Psoas muscle (tissue), 8 donors: ENCODE data around the gene NINJ1. TPM values are rescaled to one million over a fixed set of nuclear protein-coding genes. Genes with fewer than 3 reads are reported as not detected.

ENCODE experiments used
- ATAC-seq, 4 donors: fragments of 200-7000 bp; cut with Tn5 transposase; one replicate each; pipeline ENCODE4 v1.9.1; 2020; ENCODE audit warnings: moderate library complexity in 3 of 4, mild to moderate bottlenecking in 2 of 4
- DNase-seq, 2 donors: peaks; one replicate each; pipeline ENCODE4 v3.0.0-alpha.2; 2020
- H3K27ac ChIP-seq: fragments of 200-600 bp; one replicate; pipeline ENCODE4 v1.8.0; 2022
- H3K27me3 ChIP-seq, 3 donors: fragments of 200-600 bp in 1 of 3; one replicate each; pipeline versions ENCODE4 v1.6.1 to v1.8.0; 2013 to 2022; ENCODE audit warnings: low read length in 2 of 3, mild to moderate bottlenecking in 2 of 3, moderate library complexity in 1 of 3; ENCODE audit not compliant: insufficient read depth in 3 of 3
- H3K36me3 ChIP-seq, 2 donors: fragments of 200-600 bp in 1 of 2; one replicate each; pipeline versions ENCODE4 v1.6.1 to v1.8.0; 2013 to 2022; ENCODE audit warnings: low read depth in 1 of 2, mild to moderate bottlenecking in 1 of 2, moderate library complexity in 1 of 2; ENCODE audit not compliant: insufficient read depth in 1 of 2
- H3K4me1 ChIP-seq: fragments of 200-600 bp; one replicate; pipeline ENCODE4 v1.8.0; 2022
- H3K4me3 ChIP-seq: fragments of 200-600 bp; one replicate; pipeline ENCODE4 v1.8.0; 2022; ENCODE audit warnings: mild to moderate bottlenecking
- H3K9me3 ChIP-seq: fragments of 200-600 bp; one replicate; pipeline ENCODE4 v1.8.0; 2022
- WGBS, 3 donors: extraction: QIAGEN DNeasy Blood & Tissue Kit; methylation state at CpG; one replicate each; pipeline versions ENCODE4 v1.1.6 to v1.1.7; 2013; 5-methylcytosine and 5-hydroxymethylcytosine counted together
- intact Hi-C, 2 donors: fragments of 100-400 bp; cut with DNase I; formaldehyde crosslinking; loops; one replicate each; pipeline versions ENCODE4 v1.11.0 to v1.14.2; 2022
- polyA plus RNA-seq, 3 donors: library from polyadenylated mRNA; stranded (reverse); fragments of 200-250 nt; gene quantifications; one replicate each; pipeline ENCODE4 v1.2.3, GENCODE V29; 2013
- total RNA-seq, 4 donors: library from RNA; stranded (reverse); fragmentation: NEBNext Ultra II Directional in 2 of 4; extraction: Animal tissue kit (Norgen Biotek cat#: 25700) in 2 of 4; gene quantifications; one replicate each; pipeline versions ENCODE4 v1.2.1 to v1.2.4, GENCODE V29; 2021 to 2023
- TF ChIP-seq, protein P1 (sequence below): fragments of 200-600 bp; IDR thresholded peaks from one replicate; pipeline ENCODE4 v1.8.0; 2022; ENCODE audit warnings: antibody characterized with exemption
- donor health status: healthy with polysubstance abuse.
- donor health status: DM: no; HTN: no; CAD: no; lungs with moderate emphysema.
- donor health status: Bipolar disorder and iron deficiency.
- donor health status: healthy.
- donor health status: DM: yes; HTN: yes; CAD: no.
- donor health status: DM: no; HTN: no; CAD: no.
- donor health status: DM: no; HTN: no; CAD: no.
- donor health status: DM: yes; HTN: yes; CAD: no.

NINJ1 gene
- total and polyA plus RNA-seq, 7 donors = 17.8 to 40.1 (median 21.3) TPM

DNA sequence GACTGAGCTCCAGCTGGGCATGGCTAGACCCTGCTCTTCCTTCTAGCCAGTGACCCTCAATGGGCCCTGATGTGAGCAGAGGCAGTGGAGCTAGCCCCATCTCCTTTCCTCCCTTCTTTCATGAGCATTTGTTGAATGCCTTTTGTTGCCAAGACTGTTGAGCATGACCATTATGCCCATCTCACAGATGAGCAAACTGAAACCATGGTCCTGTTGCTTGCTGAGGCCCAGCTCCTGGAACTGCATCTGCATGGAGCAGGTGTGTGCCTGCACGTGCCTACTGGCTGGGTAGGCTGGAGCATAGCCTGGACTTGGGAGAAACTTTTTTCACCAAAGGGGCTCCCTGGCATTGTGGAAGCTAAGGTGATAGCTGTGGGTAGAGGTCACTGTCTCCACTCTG is 46.9 kb upstream of the NINJ1 start:
- DNase-seq (no peak), ATAC-seq (no peak)
- WGBS, 3 donors = 17 to 69% (median 24%) methylated on average over 1 of the region's 1 CpG
- TF ChIP-seq, protein P1, sequence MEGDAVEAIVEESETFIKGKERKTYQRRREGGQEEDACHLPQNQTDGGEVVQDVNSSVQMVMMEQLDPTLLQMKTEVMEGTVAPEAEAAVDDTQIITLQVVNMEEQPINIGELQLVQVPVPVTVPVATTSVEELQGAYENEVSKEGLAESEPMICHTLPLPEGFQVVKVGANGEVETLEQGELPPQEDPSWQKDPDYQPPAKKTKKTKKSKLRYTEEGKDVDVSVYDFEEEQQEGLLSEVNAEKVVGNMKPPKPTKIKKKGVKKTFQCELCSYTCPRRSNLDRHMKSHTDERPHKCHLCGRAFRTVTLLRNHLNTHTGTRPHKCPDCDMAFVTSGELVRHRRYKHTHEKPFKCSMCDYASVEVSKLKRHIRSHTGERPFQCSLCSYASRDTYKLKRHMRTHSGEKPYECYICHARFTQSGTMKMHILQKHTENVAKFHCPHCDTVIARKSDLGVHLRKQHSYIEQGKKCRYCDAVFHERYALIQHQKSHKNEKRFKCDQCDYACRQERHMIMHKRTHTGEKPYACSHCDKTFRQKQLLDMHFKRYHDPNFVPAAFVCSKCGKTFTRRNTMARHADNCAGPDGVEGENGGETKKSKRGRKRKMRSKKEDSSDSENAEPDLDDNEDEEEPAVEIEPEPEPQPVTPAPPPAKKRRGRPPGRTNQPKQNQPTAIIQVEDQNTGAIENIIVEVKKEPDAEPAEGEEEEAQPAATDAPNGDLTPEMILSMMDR = no peak
- Histone ChIP-seq H3K9me3 (no peaks in the 10 kb centered on the region), H3K27ac (no peak overlapping the region), H3K4me3 (no peak overlapping the region), H3K27me3 (no peaks in the 10 kb centered on the region), H3K4me1 (peaks cover 12% of the 10 kb centered on the region), H3K36me3 (no peaks in the 10 kb centered on the region)
- intact Hi-C loops = no loop called here

DNA sequence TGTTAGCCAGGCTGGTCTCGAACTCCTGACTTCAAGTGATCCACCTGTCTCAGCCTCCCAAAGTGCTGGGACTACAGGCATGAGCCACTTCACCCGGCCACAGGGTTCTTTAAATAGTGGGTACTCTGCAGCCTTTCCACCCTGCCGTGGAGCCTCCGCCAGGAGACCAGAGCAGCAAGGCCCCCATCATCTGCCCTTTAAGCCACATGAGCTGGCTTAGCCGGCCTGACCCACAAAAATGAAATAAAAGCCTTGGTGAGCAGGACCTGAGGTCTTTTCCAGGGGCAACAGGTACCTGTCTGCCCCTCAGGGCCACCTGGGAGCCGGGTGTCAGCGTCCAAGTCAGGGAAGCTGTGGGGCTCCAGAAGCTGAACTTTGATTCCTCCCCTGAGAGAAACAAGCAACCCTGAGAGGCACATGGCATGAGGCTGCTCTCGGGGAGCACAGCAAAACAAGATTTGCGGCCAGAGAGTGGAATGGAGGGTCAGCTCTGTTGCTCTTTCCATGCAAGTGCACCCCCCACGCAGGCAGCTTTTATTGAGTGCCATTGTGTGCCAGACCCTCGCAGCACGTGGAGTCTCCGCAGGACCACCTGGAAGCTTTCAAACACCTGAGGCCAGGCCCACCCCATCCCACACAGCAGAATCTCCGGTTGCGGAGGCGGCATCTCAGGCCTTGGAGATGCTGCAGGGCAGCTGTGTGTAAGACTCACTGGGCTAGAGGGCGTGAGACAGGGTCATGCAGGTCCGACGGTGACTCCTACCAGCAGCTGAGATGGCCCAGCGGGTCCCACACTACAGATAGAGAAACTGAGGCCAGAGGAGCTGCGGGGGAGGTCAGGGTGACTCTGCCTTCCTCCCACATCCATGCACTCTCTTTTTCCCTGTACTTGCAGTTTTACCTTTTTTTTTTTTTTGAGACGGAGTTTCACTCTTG is 45.1 kb upstream of the NINJ1 start:
- WGBS, 3 donors = 90 to 92% (median 91%) methylated on average over 22 of the region's 22 CpGs
- H3K27me3 ChIP-seq = no peaks in the 10 kb centered on the region
- DNase-seq = no peak
- H3K9me3 ChIP-seq = no peaks in the 10 kb centered on the region
- no peak overlapping the region for H3K27ac ChIP-seq
- H3K4me3 ChIP-seq = no peak overlapping the region
- no peak for ATAC-seq
- peaks cover 5% of the 10 kb centered on the region for H3K4me1 ChIP-seq
- H3K36me3 ChIP-seq = no peaks in the 10 kb centered on the region
- intact Hi-C loops = loop anchor here in 1 of 2 donors (10.0 kb wide), 1 partner anchor 194 kb away; no protein-coding TSS in a partner anchor
- TF ChIP-seq, protein P1 = no peak

DNA sequence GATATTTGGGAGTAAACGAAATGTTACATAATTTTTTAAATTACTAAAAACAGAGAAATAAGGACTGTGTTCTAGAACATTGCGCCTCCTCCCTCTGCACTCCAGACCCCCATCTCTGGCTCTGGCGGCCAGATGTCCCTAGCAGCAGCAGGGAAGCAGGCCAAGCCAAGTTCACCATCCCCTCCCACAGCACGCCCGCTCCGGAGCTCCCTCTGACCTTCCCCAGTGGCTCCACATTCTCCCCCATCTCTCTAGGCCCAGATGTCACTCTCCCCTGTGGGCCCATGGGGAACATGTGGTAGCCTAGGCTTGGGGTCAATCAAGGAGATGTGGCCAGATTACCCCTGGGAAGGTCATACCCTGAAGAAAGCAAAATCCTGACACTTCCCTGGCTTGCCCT is 43.6 kb upstream of the NINJ1 start:
- no peak overlapping the region for H3K4me3 ChIP-seq
- TF ChIP-seq, protein P1 = no peak
- H3K4me1 ChIP-seq = no peaks in the 10 kb centered on the region
- H3K27ac ChIP-seq = no peak overlapping the region
- intact Hi-C loops = loop anchor here in 1 of 2 donors (10.0 kb wide), 1 partner anchor 193 kb away; no protein-coding TSS in a partner anchor
- no peak for DNase-seq
- no peaks in the 10 kb centered on the region for H3K36me3 ChIP-seq
- no peaks in the 10 kb centered on the region for H3K27me3 ChIP-seq
- 67 to 78% (median 69%) methylated on average over 6 of the region's 6 CpGs for WGBS, 3 donors
- no peak for ATAC-seq
- no peaks in the 10 kb centered on the region for H3K9me3 ChIP-seq

DNA sequence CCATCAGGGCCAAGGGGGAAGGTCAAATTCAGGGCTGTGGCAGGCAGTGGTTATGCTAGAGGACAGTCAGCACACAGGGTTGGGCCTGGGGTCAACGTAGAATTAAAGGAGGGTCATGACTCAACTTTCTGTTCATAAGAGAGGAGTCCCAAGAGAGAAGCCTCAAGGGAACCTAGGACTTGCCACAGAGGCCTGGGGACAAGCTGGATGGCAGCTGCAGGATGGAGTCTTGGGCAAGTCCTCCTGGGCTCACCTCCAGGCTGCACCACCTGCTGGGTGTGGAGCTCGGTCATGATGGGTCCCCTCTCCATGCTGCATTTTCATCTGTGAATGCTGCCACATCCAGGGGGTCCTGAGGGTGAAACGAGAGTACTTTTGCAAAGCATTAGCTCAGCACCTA is 40.9 kb upstream of the NINJ1 start:
- DNase-seq = no peak
- intact Hi-C loops = loop anchor here in 1 of 2 donors (2.0 to 10.0 kb wide), 2 partner anchors 32 to 190 kb away; no protein-coding TSS in a partner anchor
- ATAC-seq = peak; percentile 52 to 87 (median 68)
- 47 to 72% (median 69%) methylated on average over 3 of the region's 3 CpGs for WGBS, 3 donors
- H3K4me3 ChIP-seq = no peak overlapping the region
- no peaks in the 10 kb centered on the region for H3K27me3 ChIP-seq
- no peaks in the 10 kb centered on the region for H3K36me3 ChIP-seq
- H3K9me3 ChIP-seq = no peaks in the 10 kb centered on the region
- no peak overlapping the region for H3K27ac ChIP-seq
- TF ChIP-seq, protein P1 = no peak
- no peaks in the 10 kb centered on the region for H3K4me1 ChIP-seq
